ENCODE data around the gene DDX11. TPM values are rescaled to one million over a fixed set of nuclear protein-coding genes. Genes with fewer than 3 reads are reported as not detected.
"Not testable (repeated sequence)": the region's sequence is repeated elsewhere in the genome, so short reads cannot be mapped to it uniquely, and the experiment has no call there.

DDX11 gene
- total RNA-seq, 2 experiments from 2014 or later, result 196 TPM

- H3K9me3 Mint-ChIP-seq; ATAC-seq (ENCODE audit: low read depth); H3K4me1 Mint-ChIP-seq; POLR2A ChIA-PET; DNase-seq; H3K4me3 Mint-ChIP-seq; H3K27me3 Mint-ChIP-seq; H3K27ac Mint-ChIP-seq: not testable (repeated sequence)
- peaks cover 12% of the 10 kb centered on the region for H3K36me3 Mint-ChIP-seq
Measured at GRCh38 chr12:31097819-31098218, 24.2 kb downstream of the DDX11 start.

- H3K4me1 Mint-ChIP-seq; POLR2A ChIA-PET; H3K9me3 Mint-ChIP-seq; H3K27ac Mint-ChIP-seq; ATAC-seq (ENCODE audit: low read depth); H3K4me3 Mint-ChIP-seq; H3K27me3 Mint-ChIP-seq; DNase-seq: not testable (repeated sequence)
- peaks cover 12% of the 10 kb centered on the region for H3K36me3 Mint-ChIP-seq
Measured at GRCh38 chr12:31098363-31098762, 24.7 kb downstream of the DDX11 start.

GRCh38 chr12:31098771-31099170, 25.1 kb downstream of the DDX11 start:
- H3K27me3 Mint-ChIP-seq; H3K9me3 Mint-ChIP-seq; H3K4me1 Mint-ChIP-seq; POLR2A ChIA-PET; ATAC-seq (ENCODE audit: low read depth); H3K4me3 Mint-ChIP-seq; H3K27ac Mint-ChIP-seq; DNase-seq: not testable (repeated sequence)
- peaks cover 12% of the 10 kb centered on the region for H3K36me3 Mint-ChIP-seq

GRCh38 chr12:31099434-31099833, 25.8 kb downstream of the DDX11 start:
- H3K9me3 Mint-ChIP-seq; POLR2A ChIA-PET; H3K4me1 Mint-ChIP-seq; H3K27ac Mint-ChIP-seq; ATAC-seq (ENCODE audit: low read depth); H3K27me3 Mint-ChIP-seq; DNase-seq; H3K4me3 Mint-ChIP-seq: not testable (repeated sequence)
- H3K36me3 Mint-ChIP-seq, result peaks cover 12% of the 10 kb centered on the region

- H3K27ac Mint-ChIP-seq; H3K27me3 Mint-ChIP-seq; H3K4me3 Mint-ChIP-seq; DNase-seq; ATAC-seq (ENCODE audit: low read depth); H3K9me3 Mint-ChIP-seq; POLR2A ChIA-PET; H3K4me1 Mint-ChIP-seq: not testable (repeated sequence)
- H3K36me3 Mint-ChIP-seq, result peaks cover 12% of the 10 kb centered on the region
Measured at GRCh38 chr12:31100503-31101208, 27.0 kb downstream of the DDX11 start.

- H3K27me3 Mint-ChIP-seq; ATAC-seq (ENCODE audit: low read depth); H3K4me1 Mint-ChIP-seq; H3K4me3 Mint-ChIP-seq; DNase-seq; H3K36me3 Mint-ChIP-seq; H3K9me3 Mint-ChIP-seq; H3K27ac Mint-ChIP-seq; POLR2A ChIA-PET: not testable (repeated sequence)
Measured at GRCh38 chr12:31102125-31102524, 28.5 kb downstream of the DDX11 start.

GRCh38 chr12:31102596-31102995, 28.9 kb downstream of the DDX11 start:
- H3K4me3 Mint-ChIP-seq, H3K36me3 Mint-ChIP-seq, POLR2A ChIA-PET: not testable (repeated sequence)

GRCh38 chr12:31103561-31103975, 29.9 kb downstream of the DDX11 start:
- H3K4me3 Mint-ChIP-seq; H3K27me3 Mint-ChIP-seq; H3K4me1 Mint-ChIP-seq; H3K9me3 Mint-ChIP-seq; DNase-seq; POLR2A ChIA-PET; H3K36me3 Mint-ChIP-seq; H3K27ac Mint-ChIP-seq; ATAC-seq (ENCODE audit: low read depth): not testable (repeated sequence)

More at GRCh38 chr12:31102596-31102995, 28.9 kb downstream of the DDX11 start:
- not testable (repeated sequence) for H3K4me1 Mint-ChIP-seq; ATAC-seq (ENCODE audit: low read depth); DNase-seq; H3K9me3 Mint-ChIP-seq; H3K27ac Mint-ChIP-seq; H3K27me3 Mint-ChIP-seq

GRCh38 chr12:31104220-31104619, 30.6 kb downstream of the DDX11 start:
- H3K27ac Mint-ChIP-seq; H3K27me3 Mint-ChIP-seq; POLR2A ChIA-PET; H3K4me3 Mint-ChIP-seq; DNase-seq; H3K4me1 Mint-ChIP-seq; ATAC-seq (ENCODE audit: low read depth); H3K36me3 Mint-ChIP-seq; H3K9me3 Mint-ChIP-seq: not testable (repeated sequence)

- DNase-seq; H3K27ac Mint-ChIP-seq; H3K36me3 Mint-ChIP-seq; ATAC-seq (ENCODE audit: low read depth); POLR2A ChIA-PET; H3K4me3 Mint-ChIP-seq; H3K9me3 Mint-ChIP-seq; H3K4me1 Mint-ChIP-seq; H3K27me3 Mint-ChIP-seq: not testable (repeated sequence)
Measured at GRCh38 chr12:31104773-31105172, 31.1 kb downstream of the DDX11 start.

GRCh38 chr12:31105668-31106067, 32.0 kb downstream of the DDX11 start:
- no peak overlapping the region for H3K27ac Mint-ChIP-seq
- no peak overlapping the region for H3K4me3 Mint-ChIP-seq
- peaks cover 5% of the 10 kb centered on the region for H3K36me3 Mint-ChIP-seq
- POLR2A ChIA-PET, result no interaction called here
- no peak for DNase-seq
- no peaks in the 10 kb centered on the region for H3K4me1 Mint-ChIP-seq
- H3K9me3 Mint-ChIP-seq, result no peaks in the 10 kb centered on the region
- ATAC-seq (ENCODE audit: low read depth), result no peak
- H3K27me3 Mint-ChIP-seq, result no peaks in the 10 kb centered on the region

GRCh38 chr12:31106101-31106803, 32.6 kb downstream of the DDX11 start:
- ATAC-seq (ENCODE audit: low read depth) (no peak), DNase-seq (no peak)
- peaks cover 3% of the 10 kb centered on the region for H3K36me3 Mint-ChIP-seq
- H3K4me1 Mint-ChIP-seq, result no peaks in the 10 kb centered on the region
- H3K27ac Mint-ChIP-seq, result no peak overlapping the region
- H3K27me3 Mint-ChIP-seq, result no peaks in the 10 kb centered on the region
- no peaks in the 10 kb centered on the region for H3K9me3 Mint-ChIP-seq
- H3K4me3 Mint-ChIP-seq, result no peak overlapping the region
- POLR2A ChIA-PET, result no interaction called here

- H3K27me3 Mint-ChIP-seq; H3K36me3 Mint-ChIP-seq; ATAC-seq (ENCODE audit: low read depth); DNase-seq; POLR2A ChIA-PET; H3K27ac Mint-ChIP-seq; H3K4me3 Mint-ChIP-seq; H3K4me1 Mint-ChIP-seq; H3K9me3 Mint-ChIP-seq: not testable (repeated sequence)
Measured at GRCh38 chr12:31109773-31110172, 36.1 kb downstream of the DDX11 start.

- DNase-seq; H3K27ac Mint-ChIP-seq; H3K36me3 Mint-ChIP-seq; H3K9me3 Mint-ChIP-seq; H3K4me1 Mint-ChIP-seq; H3K27me3 Mint-ChIP-seq; ATAC-seq (ENCODE audit: low read depth); H3K4me3 Mint-ChIP-seq; POLR2A ChIA-PET: not testable (repeated sequence)
Measured at GRCh38 chr12:31110263-31110662, 36.6 kb downstream of the DDX11 start.
